GM06990 (cell line): ENCODE data around the gene CCSER1.

Source experiments
- DNase-seq: peaks from one replicate; pipeline ENCODE4 v3.0.0-alpha.2; 2011; ENCODE audit not compliant: insufficient read length; ENCODE audit errors: extremely low read depth
- H3K27me3 ChIP-seq: replicated peaks from 2 replicates; pipeline ENCODE4 v1.6.0; 2011; ENCODE audit warnings: low read length; ENCODE audit not compliant: control insufficient read depth, insufficient read depth
- H3K36me3 ChIP-seq: 2 replicates; pipeline ENCODE4 v1.5.1; 2011; ENCODE audit warnings: low read length; ENCODE audit not compliant: control insufficient read depth, insufficient read depth
- H3K4me3 ChIP-seq: replicated peaks from 2 replicates; pipeline ENCODE4 v1.5.1; 2011; ENCODE audit warnings: low read depth, mild to moderate bottlenecking, control low read depth, low read length
- CTCF ChIP-seq: IDR thresholded peaks from 2 replicates; pipeline ENCODE4 v1.5.1; 2011; ENCODE audit warnings: low read length, control low read depth, mild to moderate bottlenecking, inconsistent platforms; ENCODE audit not compliant: insufficient read depth, poor library complexity, severe bottlenecking

CCSER1 gene

GRCh38 chr4:90443231-90443630 lies 316.0 kb downstream of the CCSER1 start:
- Histone ChIP-seq H3K36me3 (no peaks in the 10 kb centered on the region), H3K27me3 (no peaks in the 10 kb centered on the region), H3K4me3 (no peak overlapping the region)
- TF ChIP-seq CTCF = no peak
- no peak for DNase-seq

GRCh38 chr4:90444904-90445303 lies 317.7 kb downstream of the CCSER1 start:
- H3K4me3 ChIP-seq = no peak overlapping the region
- no peak for TF ChIP-seq CTCF
- H3K27me3 ChIP-seq = no peaks in the 10 kb centered on the region
- no peaks in the 10 kb centered on the region for H3K36me3 ChIP-seq
- DNase-seq = no peak

DNA sequence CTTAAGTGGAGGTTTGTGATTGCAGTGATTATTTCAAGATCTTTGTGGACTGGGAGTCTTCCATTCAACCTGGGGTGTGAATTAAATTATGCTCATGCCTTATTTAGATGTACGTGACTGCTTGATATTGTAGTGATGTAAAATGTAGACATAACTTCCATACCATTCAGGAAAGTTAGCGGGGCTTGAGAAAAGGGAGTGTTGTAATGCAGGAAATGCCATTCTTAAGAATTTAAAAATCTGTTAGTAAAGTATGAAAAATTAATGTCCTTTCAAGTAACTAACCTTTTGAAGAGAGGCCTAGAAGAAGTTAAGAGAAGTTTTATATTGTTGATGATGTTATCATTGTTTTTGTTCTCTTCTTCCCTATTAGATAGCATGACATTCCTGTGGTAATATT lies 318.2 kb downstream of the CCSER1 start:
- Histone ChIP-seq H3K36me3 (no peaks in the 10 kb centered on the region), H3K27me3 (no peaks in the 10 kb centered on the region), H3K4me3 (no peak overlapping the region)
- DNase-seq = no peak
- TF ChIP-seq CTCF = no peak

GRCh38 chr4:90449626-90450025 lies 322.4 kb downstream of the CCSER1 start:
- Histone ChIP-seq H3K27me3 (no peaks in the 10 kb centered on the region), H3K4me3 (no peak overlapping the region), H3K36me3 (no peaks in the 10 kb centered on the region)
- no peak for DNase-seq
- TF ChIP-seq CTCF = no peak

DNA sequence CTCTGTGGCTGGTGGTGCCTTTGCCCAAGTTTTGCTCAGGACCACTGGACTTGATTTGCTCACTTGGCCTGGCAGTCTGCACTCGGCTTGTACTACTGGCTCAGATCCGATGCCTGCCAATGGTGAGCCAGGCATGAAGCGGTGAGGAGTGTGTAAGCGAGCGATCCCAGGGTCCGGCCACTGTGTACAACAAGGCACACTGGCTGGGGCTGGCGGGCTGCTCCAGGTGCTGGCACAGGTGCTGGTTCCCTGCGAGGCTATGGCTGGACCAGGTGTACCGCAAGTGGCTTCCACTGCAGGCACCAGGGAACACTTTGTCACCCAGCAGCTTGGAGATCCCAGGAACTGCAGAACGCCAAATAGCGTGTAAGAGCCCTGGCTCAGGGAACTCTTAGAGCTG lies 329.7 kb downstream of the CCSER1 start:
- no peaks in the 10 kb centered on the region for H3K36me3 ChIP-seq
- no peaks in the 10 kb centered on the region for H3K27me3 ChIP-seq
- no peak for TF ChIP-seq CTCF
- H3K4me3 ChIP-seq = no peak overlapping the region
- DNase-seq = no peak

DNA sequence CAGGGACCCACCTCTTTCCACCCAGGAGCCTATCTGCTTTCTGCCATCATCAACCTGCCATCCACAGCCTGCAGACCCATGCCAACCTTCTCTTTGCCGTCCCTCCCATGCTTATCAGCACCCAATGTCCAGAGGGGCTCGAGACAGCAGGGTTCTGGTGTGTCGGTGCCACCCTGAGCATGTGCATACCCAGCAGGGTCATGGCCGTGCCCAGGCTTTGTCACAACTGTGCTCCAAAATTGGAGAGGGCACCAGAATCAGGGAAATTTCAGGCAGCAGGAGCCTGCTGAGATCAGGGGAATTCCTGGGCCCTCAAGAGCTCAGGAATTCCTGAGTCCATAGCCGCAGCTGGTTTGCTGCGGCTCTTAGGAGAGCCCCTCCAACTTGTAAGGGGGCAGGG lies 330.6 kb downstream of the CCSER1 start:
- Histone ChIP-seq H3K4me3 (no peak overlapping the region), H3K36me3 (no peaks in the 10 kb centered on the region), H3K27me3 (no peaks in the 10 kb centered on the region)
- DNase-seq = no peak
- no peak for TF ChIP-seq CTCF
